Coronary artery (tissue), 2 donors: ENCODE results near the gene PHLDA3.

Experiments used
- DNase-seq: peaks from one replicate; pipeline ENCODE4 v3.0.0-alpha.2; 2017; ENCODE audit warnings: low spot score
- H3K27ac ChIP-seq, 2 donors: fragments of 200-600 bp; sonication (generic); one replicate each; pipeline ENCODE4 v1.5.1; 2016 to 2019
- H3K4me3 ChIP-seq: fragments of 200-600 bp; sonication (generic); 2 replicates; pipeline ENCODE4 v1.5.1; 2016; ENCODE audit warnings: mild to moderate bottlenecking, moderate library complexity
- CTCF ChIP-seq: fragments of 200-600 bp; sonication (generic); IDR thresholded peaks from one replicate; pipeline ENCODE4 v1.5.1; 2019; ENCODE audit warnings: antibody characterized with exemption

PHLDA3 gene

GRCh38 chr1:201419256-201419655 is 49.7 kb downstream of the PHLDA3 start:
- H3K27ac ChIP-seq = no peak overlapping the region

GRCh38 chr1:201418461-201418860 is 50.5 kb downstream of the PHLDA3 start:
- no peak for DNase-seq
- no peak for TF ChIP-seq CTCF

More at GRCh38 chr1:201419256-201419655, 49.7 kb downstream of the PHLDA3 start:
- no peak for DNase-seq
- H3K4me3 ChIP-seq = no peak overlapping the region
- TF ChIP-seq CTCF = no peak

More at GRCh38 chr1:201418461-201418860, 50.5 kb downstream of the PHLDA3 start:
- no peak overlapping the region for H3K27ac ChIP-seq
- H3K4me3 ChIP-seq = no peak overlapping the region
